ENCODE results near the gene B4GALNT2.

B4GALNT2 gene

DNA sequence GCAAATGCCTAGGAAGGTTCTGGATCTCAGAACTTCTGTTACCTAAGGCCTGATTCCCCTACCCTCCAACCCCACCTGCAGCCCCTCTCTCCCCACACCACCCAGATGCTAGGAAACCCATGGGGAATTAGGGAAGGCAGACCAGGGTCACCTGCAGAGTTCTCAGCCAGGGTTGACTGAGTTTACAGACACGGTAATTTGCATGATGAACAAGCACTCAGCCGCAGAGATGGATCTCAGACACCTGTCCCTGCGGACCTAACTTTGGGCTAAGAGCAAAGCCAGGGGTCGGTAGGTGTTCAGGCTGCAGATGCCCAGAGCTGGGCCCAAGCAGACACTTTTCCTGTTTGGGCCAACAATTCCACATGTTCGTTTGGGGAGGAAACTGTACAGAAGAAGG, 80.8 kb downstream of the B4GALNT2 start:
- Histone ChIP-seq H3K27ac (ENCODE audit: low read length) (no peak overlapping the region), H3K36me3 (ENCODE audit: insufficient read depth, low read length) (peaks cover 21% of the 10 kb centered on the region), H3K9me3 (ENCODE audit: insufficient read depth, low read length, severe bottlenecking) (no peaks in the 10 kb centered on the region), H3K79me2 (ENCODE audit: insufficient read depth, low read length) (peaks cover 16% of the 10 kb centered on the region), H4K20me1 (ENCODE audit: insufficient read depth, low read length) (no peaks in the 10 kb centered on the region), H3K9ac (ENCODE audit: low read depth, low read length) (no peak overlapping the region), H3K4me3 (ENCODE audit: low read depth in 1 of 2, low read length in 2 of 2) (no peak overlapping the region), H3K4me2 (ENCODE audit: insufficient read depth, low read length) (peak overlapping the region; percentile 11), H2AFZ (ENCODE audit: low read depth, low read length) (no peak overlapping the region), H3K4me1 (ENCODE audit: insufficient read depth, low read length) (peaks cover 69% of the 10 kb centered on the region), H3K27me3 (ENCODE audit: insufficient read depth, low read length, poor library complexity) (no peaks in the 10 kb centered on the region)
- no peak for TF ChIP-seq EZH2 (IDR thresholded peaks at IDR 0.05; ENCODE audit: borderline replicate concordance, low read depth, low read length, severe bottlenecking)
- TF ChIP-seq, protein P1, sequence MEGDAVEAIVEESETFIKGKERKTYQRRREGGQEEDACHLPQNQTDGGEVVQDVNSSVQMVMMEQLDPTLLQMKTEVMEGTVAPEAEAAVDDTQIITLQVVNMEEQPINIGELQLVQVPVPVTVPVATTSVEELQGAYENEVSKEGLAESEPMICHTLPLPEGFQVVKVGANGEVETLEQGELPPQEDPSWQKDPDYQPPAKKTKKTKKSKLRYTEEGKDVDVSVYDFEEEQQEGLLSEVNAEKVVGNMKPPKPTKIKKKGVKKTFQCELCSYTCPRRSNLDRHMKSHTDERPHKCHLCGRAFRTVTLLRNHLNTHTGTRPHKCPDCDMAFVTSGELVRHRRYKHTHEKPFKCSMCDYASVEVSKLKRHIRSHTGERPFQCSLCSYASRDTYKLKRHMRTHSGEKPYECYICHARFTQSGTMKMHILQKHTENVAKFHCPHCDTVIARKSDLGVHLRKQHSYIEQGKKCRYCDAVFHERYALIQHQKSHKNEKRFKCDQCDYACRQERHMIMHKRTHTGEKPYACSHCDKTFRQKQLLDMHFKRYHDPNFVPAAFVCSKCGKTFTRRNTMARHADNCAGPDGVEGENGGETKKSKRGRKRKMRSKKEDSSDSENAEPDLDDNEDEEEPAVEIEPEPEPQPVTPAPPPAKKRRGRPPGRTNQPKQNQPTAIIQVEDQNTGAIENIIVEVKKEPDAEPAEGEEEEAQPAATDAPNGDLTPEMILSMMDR (IDR thresholded peaks at IDR 0.05; ENCODE audit: borderline replicate concordance, extremely low read depth, low read length, poor library complexity, severe bottlenecking), result no peak
- ATAC-seq (ENCODE audit: insufficient read depth, low read depth), result no peak
- DNase-seq, result no peak

DNA sequence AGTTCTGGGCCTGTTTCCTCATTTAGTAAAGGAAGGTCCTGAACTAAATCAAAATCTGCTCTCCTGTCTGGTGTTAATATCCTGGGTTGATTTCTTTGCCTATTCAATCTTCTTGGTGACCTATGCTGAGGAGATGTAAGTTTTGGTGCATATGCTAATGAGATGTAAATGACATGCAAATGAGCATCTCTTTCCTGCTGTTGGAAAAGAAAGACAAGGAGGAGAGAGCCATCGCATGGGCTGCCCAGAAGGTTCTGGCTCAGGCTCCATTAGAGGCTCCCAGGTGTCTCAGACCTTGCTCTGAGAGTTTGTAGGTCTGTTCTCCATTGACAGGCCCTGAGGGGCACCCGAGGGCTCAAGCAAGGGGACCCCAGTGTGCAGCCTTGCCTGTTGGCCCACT, 81.3 kb downstream of the B4GALNT2 start:
- Histone ChIP-seq H3K27me3 (ENCODE audit: insufficient read depth, low read length, poor library complexity) (no peaks in the 10 kb centered on the region), H3K4me3 (ENCODE audit: low read depth in 1 of 2, low read length in 2 of 2) (no peak overlapping the region), H3K79me2 (ENCODE audit: insufficient read depth, low read length) (peaks cover 16% of the 10 kb centered on the region), H3K4me1 (ENCODE audit: insufficient read depth, low read length) (peaks cover 70% of the 10 kb centered on the region), H2AFZ (ENCODE audit: low read depth, low read length) (no peak overlapping the region), H3K27ac (ENCODE audit: low read length) (no peak overlapping the region), H4K20me1 (ENCODE audit: insufficient read depth, low read length) (no peaks in the 10 kb centered on the region), H3K36me3 (ENCODE audit: insufficient read depth, low read length) (peaks cover 23% of the 10 kb centered on the region), H3K9ac (ENCODE audit: low read depth, low read length) (no peak overlapping the region), H3K9me3 (ENCODE audit: insufficient read depth, low read length, severe bottlenecking) (no peaks in the 10 kb centered on the region), H3K4me2 (ENCODE audit: insufficient read depth, low read length) (no peak overlapping the region)
- no peak for DNase-seq
- no peak for ATAC-seq (ENCODE audit: insufficient read depth, low read depth)
- no peak for TF ChIP-seq EZH2 (IDR thresholded peaks at IDR 0.05; ENCODE audit: borderline replicate concordance, low read depth, low read length, severe bottlenecking)
- TF ChIP-seq, protein P1 (IDR thresholded peaks at IDR 0.05; ENCODE audit: borderline replicate concordance, extremely low read depth, low read length, poor library complexity, severe bottlenecking), result no peak

DNA sequence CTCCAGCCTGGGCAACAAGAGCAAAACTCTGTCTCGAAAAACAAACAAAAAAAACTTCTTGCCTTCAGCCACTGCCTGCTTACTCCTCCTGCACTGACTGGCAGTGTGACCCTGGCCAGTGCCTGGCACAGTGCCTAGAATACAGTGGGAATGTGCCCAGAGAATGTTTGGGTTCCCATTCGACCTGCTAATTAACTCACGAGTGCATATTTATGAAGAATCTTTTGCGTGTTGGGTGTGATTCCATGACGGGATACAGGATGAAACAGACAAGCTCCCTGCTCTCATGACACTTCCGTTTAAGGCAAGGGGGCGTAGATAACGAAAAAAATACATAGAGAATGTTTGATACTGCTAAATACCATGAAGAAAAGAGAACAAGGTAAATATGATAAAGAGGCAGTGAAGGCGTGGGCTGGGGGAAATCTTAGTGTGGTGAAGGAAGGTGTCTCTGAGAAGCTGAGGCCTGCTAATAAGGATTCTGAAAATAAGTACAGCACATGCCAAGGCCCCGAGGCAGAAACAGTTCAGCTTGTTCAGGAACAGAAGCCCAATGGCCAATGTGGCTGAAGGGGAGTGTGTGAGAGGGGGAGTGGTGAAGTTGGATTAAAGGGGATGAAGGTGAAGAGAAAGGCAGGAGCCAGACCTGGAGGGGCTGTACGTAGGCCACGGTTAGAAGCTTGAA, 82.2 kb downstream of the B4GALNT2 start:
- Histone ChIP-seq H2AFZ (ENCODE audit: low read depth, low read length) (no peak overlapping the region), H3K4me2 (ENCODE audit: insufficient read depth, low read length) (no peak overlapping the region), H3K79me2 (ENCODE audit: insufficient read depth, low read length) (peaks cover 16% of the 10 kb centered on the region), H4K20me1 (ENCODE audit: insufficient read depth, low read length) (no peaks in the 10 kb centered on the region), H3K4me3 (ENCODE audit: low read depth in 1 of 2, low read length in 2 of 2) (no peak overlapping the region), H3K27me3 (ENCODE audit: insufficient read depth, low read length, poor library complexity) (no peaks in the 10 kb centered on the region), H3K9ac (ENCODE audit: low read depth, low read length) (no peak overlapping the region), H3K9me3 (ENCODE audit: insufficient read depth, low read length, severe bottlenecking) (no peaks in the 10 kb centered on the region), H3K4me1 (ENCODE audit: insufficient read depth, low read length) (peaks cover 63% of the 10 kb centered on the region), H3K36me3 (ENCODE audit: insufficient read depth, low read length) (peaks cover 32% of the 10 kb centered on the region), H3K27ac (ENCODE audit: low read length) (no peak overlapping the region)
- TF ChIP-seq EZH2 (IDR thresholded peaks at IDR 0.05; ENCODE audit: borderline replicate concordance, low read depth, low read length, severe bottlenecking), result no peak
- TF ChIP-seq, protein P1 (IDR thresholded peaks at IDR 0.05; ENCODE audit: borderline replicate concordance, extremely low read depth, low read length, poor library complexity, severe bottlenecking), result no peak
- ATAC-seq (ENCODE audit: insufficient read depth, low read depth) (no peak), DNase-seq (no peak)

Data from DND-41 (cell line).